Activated CD8-positive, alpha-beta T cell treated with anti-CD3 and anti-CD28 coated beads for 36 hours (primary cell): ENCODE measurements around the gene CNTD1. TPM values are rescaled to one million over a fixed set of nuclear protein-coding genes. Genes with fewer than 3 reads are reported as not detected.
"Not testable (repeated sequence)": the region's sequence is repeated elsewhere in the genome, so short reads cannot be mapped to it uniquely, and the experiment has no call there.

Source experiments
- ATAC-seq: fragments of 200-7000 bp; cut with Tn5 transposase; one replicate; pipeline ENCODE4 v1.10.0; 2021; ENCODE audit warnings: mild to moderate bottlenecking, moderate library complexity
- CTCF ChIA-PET: fragments of 350-600 bp; sonication (Branson Sonifier 250); formaldehyde crosslinking; loops from one replicate; lab custom pipeline; 2021; ENCODE audit warnings: antibody characterized with exemption; lab: Charles Lee
- POLR2A ChIA-PET: fragments of 350-600 bp; sonication (Branson Sonifier 250); formaldehyde crosslinking; loops from one replicate; lab custom pipeline; 2021; ENCODE audit warnings: antibody characterized with exemption; lab: Charles Lee
- DNase-seq: peaks from one replicate; pipeline ENCODE4 v3.0.0-alpha.2; 2020
- H3K27ac Mint-ChIP-seq: one replicate; pipeline ENCODE4 v1.8.0; 2021; ENCODE audit warnings: mild to moderate bottlenecking, mixed read lengths
- H3K27me3 Mint-ChIP-seq: one replicate; pipeline ENCODE4 v1.8.0; 2021; ENCODE audit warnings: mixed read lengths
- H3K36me3 Mint-ChIP-seq: one replicate; pipeline ENCODE4 v1.8.0; 2021; ENCODE audit warnings: low read depth, mixed read lengths
- H3K4me1 Mint-ChIP-seq: one replicate; pipeline ENCODE4 v1.8.0; 2021; ENCODE audit warnings: low read depth, mixed read lengths
- H3K4me3 Mint-ChIP-seq: one replicate; pipeline ENCODE4 v1.8.0; 2021; ENCODE audit warnings: mild to moderate bottlenecking, moderate library complexity, mixed read lengths
- H3K9me3 Mint-ChIP-seq: one replicate; pipeline ENCODE4 v1.8.0; 2021; ENCODE audit warnings: mixed read lengths
- intact Hi-C: fragments of 100-400 bp; cut with micrococcal nuclease; formaldehyde crosslinking; loops from one replicate; pipeline ENCODE4 v1.10.0; 2022
- total RNA-seq, 2 experiments: library from RNA; stranded (reverse); gene quantifications; one replicate each; pipeline ENCODE4 v1.2.3, GENCODE V29; 2021
- TF ChIP-seq, protein P1 (sequence below): fragments of 200-600 bp; IDR thresholded peaks from one replicate; pipeline ENCODE4 v1.8.0; 2022; ENCODE audit warnings: antibody characterized with exemption, mild to moderate bottlenecking

The CNTD1 gene
- total RNA-seq, 2 experiments from 2014 or later = 0.23 TPM; not detected in 1

DNA sequence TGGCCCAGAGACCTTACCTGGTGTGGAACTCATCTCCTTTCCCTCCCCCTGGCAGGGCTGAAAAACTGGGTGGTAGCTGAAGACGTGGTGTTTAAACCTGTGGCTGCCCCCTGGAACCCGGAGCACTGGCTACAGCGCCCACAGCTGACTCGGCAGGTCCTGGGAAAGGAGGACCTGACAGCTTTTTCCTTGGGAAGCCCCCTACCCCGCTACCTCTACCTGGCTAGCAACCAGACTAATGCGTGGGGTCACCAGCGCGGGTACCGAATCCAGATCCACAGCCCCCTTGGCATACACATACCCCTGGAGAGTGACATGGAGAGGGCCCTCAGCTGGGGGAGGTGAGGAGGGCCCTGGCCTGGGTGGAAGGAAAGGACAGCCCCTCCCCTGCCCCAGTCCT, 50.4 kb downstream of the CNTD1 start:
- ATAC-seq (no peak), DNase-seq (no peak)
- CTCF ChIA-PET = no interaction called here
- POLR2A ChIA-PET = no interaction called here
- intact Hi-C loops = loop anchor here (10.0 kb wide), 2 partner anchors 76 to 146 kb away; partner anchors contain the start of gene RPL27
- peaks cover 14% of the 10 kb centered on the region for H3K36me3 Mint-ChIP-seq
- TF ChIP-seq, protein P1, sequence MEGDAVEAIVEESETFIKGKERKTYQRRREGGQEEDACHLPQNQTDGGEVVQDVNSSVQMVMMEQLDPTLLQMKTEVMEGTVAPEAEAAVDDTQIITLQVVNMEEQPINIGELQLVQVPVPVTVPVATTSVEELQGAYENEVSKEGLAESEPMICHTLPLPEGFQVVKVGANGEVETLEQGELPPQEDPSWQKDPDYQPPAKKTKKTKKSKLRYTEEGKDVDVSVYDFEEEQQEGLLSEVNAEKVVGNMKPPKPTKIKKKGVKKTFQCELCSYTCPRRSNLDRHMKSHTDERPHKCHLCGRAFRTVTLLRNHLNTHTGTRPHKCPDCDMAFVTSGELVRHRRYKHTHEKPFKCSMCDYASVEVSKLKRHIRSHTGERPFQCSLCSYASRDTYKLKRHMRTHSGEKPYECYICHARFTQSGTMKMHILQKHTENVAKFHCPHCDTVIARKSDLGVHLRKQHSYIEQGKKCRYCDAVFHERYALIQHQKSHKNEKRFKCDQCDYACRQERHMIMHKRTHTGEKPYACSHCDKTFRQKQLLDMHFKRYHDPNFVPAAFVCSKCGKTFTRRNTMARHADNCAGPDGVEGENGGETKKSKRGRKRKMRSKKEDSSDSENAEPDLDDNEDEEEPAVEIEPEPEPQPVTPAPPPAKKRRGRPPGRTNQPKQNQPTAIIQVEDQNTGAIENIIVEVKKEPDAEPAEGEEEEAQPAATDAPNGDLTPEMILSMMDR = no peak
- peaks cover 19% of the 10 kb centered on the region for H3K4me1 Mint-ChIP-seq
- H3K27ac Mint-ChIP-seq = no peak overlapping the region
- H3K4me3 Mint-ChIP-seq = no peak overlapping the region
- H3K9me3 Mint-ChIP-seq = no peaks in the 10 kb centered on the region
- no peaks in the 10 kb centered on the region for H3K27me3 Mint-ChIP-seq

DNA sequence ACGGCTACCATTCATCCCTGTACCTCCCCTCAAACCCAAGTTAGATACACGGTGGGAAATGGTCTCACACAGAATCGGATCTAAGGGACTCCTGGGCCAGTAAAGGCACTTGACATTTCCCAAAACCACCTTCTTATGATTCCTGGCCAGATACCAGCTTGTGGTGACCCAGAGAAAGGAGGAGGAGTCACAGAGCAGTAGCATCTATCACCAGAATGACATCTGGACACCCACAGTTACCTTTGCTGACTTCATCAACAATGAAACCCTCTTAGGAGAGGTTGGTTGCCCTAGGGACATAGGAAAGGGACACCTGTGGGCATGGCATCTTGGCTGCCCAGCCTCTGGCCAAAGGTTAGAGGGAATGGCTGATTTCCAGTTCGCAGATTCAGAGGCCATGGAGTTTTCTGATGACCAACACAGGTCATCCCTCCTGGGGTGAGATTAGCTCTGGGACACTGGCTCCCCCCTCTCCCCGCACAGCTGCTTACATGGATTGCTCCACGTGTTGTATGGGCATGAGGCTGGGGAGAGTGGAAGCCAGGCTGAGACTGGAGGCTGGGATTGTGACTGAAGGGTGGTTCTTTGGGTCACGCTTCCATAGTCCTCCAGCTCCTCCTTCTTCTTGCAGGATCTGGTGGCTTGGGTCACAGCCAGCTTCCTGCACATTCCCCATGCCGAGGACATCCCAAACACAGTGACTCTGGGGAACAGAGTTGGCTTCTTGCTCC, 51.0 kb downstream of the CNTD1 start:
- POLR2A ChIA-PET = no interaction called here
- intact Hi-C loops = loop anchor here (10.0 kb wide), 2 partner anchors 75 to 145 kb away; partner anchors contain the start of gene RPL27

GRCh38 chr17:42850954-42851353, 52.3 kb downstream of the CNTD1 start, which contains the start of gene AOC3:
AOC3 (plus strand) TSS chr17:42851199; CDS start chr17:42851344, 145 bp downstream.
- DNase-seq = no peak
- intact Hi-C loops = no loop called here
- Mint-ChIP-seq H3K9me3 (no peaks in the 10 kb centered on the region), H3K27ac (no peak within 1 kb of the TSS), H3K27me3 (no peaks in the 10 kb centered on the region), H3K4me3 (no peak within 1 kb of the TSS), H3K4me1 (peaks cover 10% of the 10 kb centered on the region), H3K36me3 (peaks cover 2% of the 10 kb centered on the region)
- POLR2A ChIA-PET = interaction anchor here (1.0 kb wide), 1 partner anchor 18 kb away, joined by 5 read pairs; the partner anchor contains the start of gene PSME3
- no peak for ATAC-seq
- TF ChIP-seq, protein P1 = no peak
- CTCF ChIA-PET = interaction anchor here (1.3 kb wide), 1 partner anchor 27 kb away, joined by 4 read pairs; the partner anchor contains the start of gene BECN1

More for the DNA sequence above, 51.0 kb downstream of the CNTD1 start:
- Mint-ChIP-seq H3K27me3 (no peaks in the 10 kb centered on the region), H3K36me3 (peaks cover 9% of the 10 kb centered on the region), H3K4me3 (no peak overlapping the region), H3K27ac (no peak overlapping the region), H3K4me1 (peaks cover 19% of the 10 kb centered on the region), H3K9me3 (no peaks in the 10 kb centered on the region)
- ATAC-seq (no peak), DNase-seq (no peak)
- CTCF ChIA-PET = no interaction called here
- TF ChIP-seq, protein P1 = no peak

DNA sequence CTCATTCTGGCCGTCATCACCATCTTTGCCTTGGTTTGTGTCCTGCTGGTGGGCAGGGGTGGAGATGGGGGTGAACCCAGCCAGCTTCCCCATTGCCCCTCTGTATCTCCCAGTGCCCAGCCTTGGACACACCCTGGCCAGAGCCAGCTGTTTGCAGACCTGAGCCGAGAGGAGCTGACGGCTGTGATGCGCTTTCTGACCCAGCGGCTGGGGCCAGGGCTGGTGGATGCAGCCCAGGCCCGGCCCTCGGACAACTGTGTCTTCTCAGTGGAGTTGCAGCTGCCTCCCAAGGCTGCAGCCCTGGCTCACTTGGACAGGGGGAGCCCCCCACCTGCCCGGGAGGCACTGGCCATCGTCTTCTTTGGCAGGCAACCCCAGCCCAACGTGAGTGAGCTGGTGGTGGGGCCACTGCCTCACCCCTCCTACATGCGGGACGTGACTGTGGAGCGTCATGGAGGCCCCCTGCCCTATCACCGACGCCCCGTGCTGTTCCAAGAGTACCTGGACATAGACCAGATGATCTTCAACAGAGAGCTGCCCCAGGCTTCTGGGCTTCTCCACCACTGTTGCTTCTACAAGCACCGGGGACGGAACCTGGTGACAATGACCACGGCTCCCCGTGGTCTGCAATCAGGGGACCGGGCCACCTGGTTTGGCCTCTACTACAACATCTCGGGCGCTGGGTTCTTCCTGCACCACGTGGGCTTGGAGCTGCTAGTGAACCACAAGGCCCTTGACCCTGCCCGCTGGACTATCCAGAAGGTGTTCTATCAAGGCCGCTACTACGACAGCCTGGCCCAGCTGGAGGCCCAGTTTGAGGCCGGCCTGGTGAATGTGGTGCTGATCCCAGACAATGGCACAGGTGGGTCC, 52.9 kb downstream of the CNTD1 start:
- intact Hi-C loops, DNase-seq, ATAC-seq, H3K27me3 Mint-ChIP-seq, H3K27ac Mint-ChIP-seq, H3K9me3 Mint-ChIP-seq, H3K36me3 Mint-ChIP-seq, H3K4me3 Mint-ChIP-seq, H3K4me1 Mint-ChIP-seq: not testable (repeated sequence)
- CTCF ChIA-PET = interaction anchor here (1.3 kb wide), 1 partner anchor 28 kb away, joined by 4 read pairs; the partner anchor contains the start of gene BECN1
- POLR2A ChIA-PET = interaction anchor here (1.0 kb wide), 1 partner anchor 18 kb away, joined by 5 read pairs; the partner anchor contains the start of gene PSME3

DNA sequence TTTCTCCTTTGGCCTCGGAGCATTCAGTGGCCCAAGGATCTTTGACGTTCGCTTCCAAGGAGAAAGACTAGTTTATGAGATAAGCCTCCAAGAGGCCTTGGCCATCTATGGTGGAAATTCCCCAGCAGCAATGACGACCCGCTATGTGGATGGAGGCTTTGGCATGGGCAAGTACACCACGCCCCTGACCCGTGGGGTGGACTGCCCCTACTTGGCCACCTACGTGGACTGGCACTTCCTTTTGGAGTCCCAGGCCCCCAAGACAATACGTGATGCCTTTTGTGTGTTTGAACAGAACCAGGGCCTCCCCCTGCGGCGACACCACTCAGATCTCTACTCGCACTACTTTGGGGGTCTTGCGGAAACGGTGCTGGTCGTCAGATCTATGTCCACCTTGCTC, 53.7 kb downstream of the CNTD1 start:
- H3K36me3 Mint-ChIP-seq = no peaks in the 10 kb centered on the region
- no peak for ATAC-seq
- TF ChIP-seq, protein P1 = no peak
- no peak for DNase-seq
- H3K4me3 Mint-ChIP-seq = no peak overlapping the region
- intact Hi-C loops = no loop called here
- H3K27ac Mint-ChIP-seq = no peak overlapping the region
- POLR2A ChIA-PET = interaction anchor here (1.0 kb wide), 1 partner anchor 20 kb away, joined by 3 read pairs; no protein-coding TSS in a partner anchor
- no peaks in the 10 kb centered on the region for H3K27me3 Mint-ChIP-seq
- no peaks in the 10 kb centered on the region for H3K9me3 Mint-ChIP-seq
- peaks cover 2% of the 10 kb centered on the region for H3K4me1 Mint-ChIP-seq
- CTCF ChIA-PET = interaction anchor here (1.3 kb wide), 1 partner anchor 29 kb away, joined by 4 read pairs; the partner anchor contains the start of gene BECN1
